ENCODE results near the gene HS1BP3.

The HS1BP3 gene

GRCh38 chr2:20650877-20651730 lies at the start of gene HS1BP3:
Gene HS1BP3, minus strand, starts transcription at chr2:20651098. Its CDS starts 35 bp downstream, at chr2:20651063.
- peak; percentile 34 to 92 (median 75) for DNase-seq

DNA sequence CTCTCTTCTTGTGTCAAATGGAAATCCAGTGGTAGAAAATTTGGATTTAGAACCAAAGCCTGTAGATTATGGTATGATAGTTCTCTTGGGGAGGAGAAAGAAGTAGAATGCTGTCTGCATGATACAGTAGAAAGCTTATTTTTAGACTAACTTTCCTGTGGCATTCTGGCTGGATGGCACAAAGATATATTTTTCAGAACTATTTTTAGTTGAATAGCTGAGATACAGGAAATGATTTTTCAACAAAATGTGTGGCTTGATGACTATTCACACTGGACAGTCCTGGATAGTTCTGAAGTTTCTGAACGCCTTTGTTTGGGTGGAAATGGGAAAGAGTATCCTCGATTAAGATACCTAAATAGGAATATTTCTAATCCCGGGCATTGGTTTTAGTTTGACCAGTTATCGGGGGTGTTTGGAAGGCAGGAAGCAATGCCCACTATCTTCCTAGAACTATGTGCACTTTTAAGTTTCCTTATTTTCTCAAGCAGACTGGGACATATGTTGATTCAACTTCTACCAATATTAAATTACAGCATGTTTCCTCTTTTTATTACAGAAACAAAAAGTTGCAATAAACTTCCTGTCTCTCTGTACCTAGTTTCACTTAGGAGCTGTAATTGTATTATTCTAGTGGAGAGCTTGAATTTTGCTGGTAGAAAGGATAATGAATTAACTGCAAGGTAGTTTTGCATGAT lies 48.2 kb upstream of the HS1BP3 start:
- DNase-seq: no peak

GRCh38 chr2:20697322-20697934 lies 46.5 kb upstream of the HS1BP3 start:
- no peak for DNase-seq

DNA sequence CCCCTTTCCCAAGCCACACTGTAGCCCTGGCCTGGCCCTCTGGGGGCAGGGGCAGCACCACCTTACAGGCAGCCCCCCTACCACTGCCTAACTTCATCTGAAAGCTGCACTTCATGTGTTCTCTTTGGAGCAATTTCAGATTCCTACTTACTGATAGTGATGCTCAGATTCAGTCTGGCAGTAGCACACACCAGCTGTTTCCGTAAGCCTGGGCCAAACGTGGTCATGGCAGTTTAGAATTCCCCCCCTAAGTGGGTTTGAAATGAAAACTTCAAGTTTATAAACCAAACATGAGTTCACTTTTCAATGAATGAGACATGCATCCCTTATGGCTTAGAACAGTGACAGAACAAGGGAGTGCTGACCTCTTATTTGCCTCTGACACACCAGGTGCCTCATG lies 45.5 kb upstream of the HS1BP3 start:
- no peak for DNase-seq

DNA sequence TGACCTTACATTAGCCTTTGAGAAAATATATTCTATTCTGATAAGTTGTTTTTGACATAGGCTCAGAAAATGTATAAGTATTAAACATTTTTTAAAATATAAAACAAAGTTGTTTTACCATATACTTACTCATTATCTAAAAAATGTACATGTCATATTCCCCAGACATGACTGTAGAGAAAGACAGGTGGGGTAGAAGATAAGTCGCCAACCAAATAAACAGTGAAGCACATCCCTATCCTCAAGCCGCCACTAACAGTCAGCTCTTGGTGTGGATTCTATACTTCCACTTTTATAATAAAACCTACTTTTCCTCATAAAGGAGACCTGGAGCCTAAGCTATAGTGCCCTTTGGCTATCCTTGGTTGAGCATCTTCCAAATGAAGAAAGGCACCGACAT lies 42.4 kb upstream of the HS1BP3 start:
- DNase-seq: no peak

GRCh38 chr2:20692081-20692480 lies 41.2 kb upstream of the HS1BP3 start:
- DNase-seq: no peak

DNA sequence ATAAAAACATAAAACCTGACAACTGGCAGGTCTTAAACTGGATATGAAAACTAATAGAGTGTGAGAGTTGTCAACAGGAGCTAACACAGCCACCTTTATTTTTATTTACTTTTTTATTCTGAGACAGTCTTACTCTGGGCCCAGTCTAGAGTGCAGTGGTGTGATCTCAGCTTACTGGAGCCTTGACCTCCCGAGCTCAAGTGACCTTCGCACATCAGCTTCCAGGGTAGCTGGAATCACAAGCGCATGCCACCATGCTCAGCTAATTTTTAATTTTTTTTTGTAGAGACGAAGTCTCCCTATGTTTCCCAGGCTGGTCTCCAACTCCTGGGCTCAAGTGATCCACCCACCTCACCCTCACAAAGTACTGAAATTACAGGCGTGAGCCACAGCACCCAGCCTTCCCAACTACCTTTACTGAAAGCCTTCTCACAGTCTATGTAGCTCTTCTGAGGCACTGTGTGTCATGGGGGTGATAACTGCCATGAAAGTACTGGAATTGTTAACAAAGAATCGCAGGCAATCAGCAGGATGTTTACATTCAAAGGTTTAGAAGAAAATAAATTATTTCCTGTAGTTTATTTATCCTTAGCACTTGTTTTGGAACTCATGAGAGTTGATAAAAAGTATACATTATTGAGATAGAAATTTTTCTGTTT lies 40.3 kb upstream of the HS1BP3 start:
- DNase-seq: no peak

DNA sequence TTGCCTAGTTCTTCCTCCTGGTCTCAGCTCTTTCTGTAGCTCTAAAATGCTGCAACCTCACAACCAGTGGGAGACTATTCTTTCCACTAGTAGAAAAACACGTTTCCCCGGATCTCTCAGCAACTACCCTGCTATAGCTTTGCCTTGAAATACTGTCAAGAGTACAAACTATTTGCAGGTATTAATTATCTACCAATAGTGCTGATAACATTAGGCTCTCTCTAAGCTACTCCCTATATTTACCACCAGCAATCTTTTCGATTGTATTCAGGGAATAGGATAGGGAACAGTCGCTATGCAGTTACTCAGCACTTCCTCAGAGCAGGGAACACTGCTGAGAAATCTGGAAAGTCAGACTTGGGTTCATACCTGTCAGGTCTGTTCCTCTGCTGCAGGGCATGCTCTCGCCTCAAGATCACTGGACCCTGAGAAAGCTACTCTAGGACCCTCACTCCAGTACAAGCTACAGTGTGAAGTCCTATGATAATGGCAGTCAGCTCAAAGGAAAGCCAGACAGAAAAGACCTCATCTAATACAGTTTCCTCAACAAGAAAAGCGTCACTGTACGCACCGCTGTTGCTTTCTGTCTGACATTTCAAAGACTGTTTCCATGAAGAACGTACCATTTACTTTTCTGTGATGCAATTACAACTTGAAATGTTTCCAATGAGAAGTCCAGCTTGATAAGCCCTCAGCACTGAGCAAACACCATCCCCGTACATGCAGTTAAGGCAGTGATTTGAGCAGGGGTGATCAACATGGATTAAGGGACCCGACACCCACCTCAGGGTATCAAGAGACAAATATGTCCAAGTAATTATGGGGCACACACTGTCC lies 38.7 kb upstream of the HS1BP3 start:
- no peak for DNase-seq

DNA sequence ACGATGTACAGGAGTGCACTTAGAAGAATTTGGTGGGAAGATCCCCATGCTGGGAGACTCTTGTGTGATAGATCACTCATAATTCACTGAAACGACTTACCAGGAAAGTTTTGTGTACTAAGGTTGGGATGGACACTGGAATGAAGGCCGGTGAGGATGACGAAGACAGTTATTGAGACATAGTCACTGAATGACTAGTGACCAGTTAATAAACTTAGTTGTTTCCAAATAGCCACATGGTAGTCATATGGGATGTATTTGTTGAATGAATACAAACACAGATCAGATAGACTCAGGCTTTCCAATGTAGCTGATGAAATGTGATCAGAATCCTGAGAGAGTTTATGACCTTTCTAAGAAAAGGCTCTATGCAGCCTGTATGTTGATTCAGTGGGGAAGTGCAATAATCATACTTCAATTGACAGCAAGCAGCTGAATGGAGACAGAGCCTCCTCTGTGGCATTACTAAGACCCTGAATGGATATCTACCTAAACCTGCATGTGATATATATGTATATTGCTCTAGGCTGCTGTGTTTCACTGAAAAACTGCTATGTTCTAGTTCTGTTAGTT lies 36.4 kb upstream of the HS1BP3 start:
- no peak for DNase-seq

GRCh38 chr2:20684581-20685063 lies 33.7 kb upstream of the HS1BP3 start:
- DNase-seq: no peak

GRCh38 chr2:20682167-20682920 lies 31.4 kb upstream of the HS1BP3 start:
- DNase-seq: peak in 1 of 56 donors; percentile 7

GRCh38 chr2:20680744-20681375 lies 30.0 kb upstream of the HS1BP3 start:
- DNase-seq: no peak

- no peak for DNase-seq
Observed at GRCh38 chr2:20678780-20679179, 27.9 kb upstream of the HS1BP3 start.

- DNase-seq: no peak
Observed at GRCh38 chr2:20678086-20678395, 27.1 kb upstream of the HS1BP3 start.

GRCh38 chr2:20677301-20678085 lies 26.6 kb upstream of the HS1BP3 start:
- DNase-seq: no peak

- DNase-seq: no peak
Observed at GRCh38 chr2:20676353-20677215, 25.7 kb upstream of the HS1BP3 start.

GRCh38 chr2:20675701-20676352 lies 24.9 kb upstream of the HS1BP3 start:
- no peak for DNase-seq

Measured in nucleus accumbens (tissue), 56 donors.